Kidney (tissue), 14 donors: ENCODE data around the gene NRXN2. TPM values are rescaled to one million over a fixed set of nuclear protein-coding genes. Genes with fewer than 3 reads are reported as not detected.
A peak's percentile ranks its signal among the peaks of the same experiment; 100 is the strongest.

Experiments used
- DNase-seq, 5 donors: peaks; one replicate each; pipeline ENCODE4 v3.0.0-alpha.2; 2013 to 2020
- FAIRE-seq: peaks from 2 replicates; lab custom pipeline; 2012; peaks lifted over from hg19 to GRCh38; lab: Jason Lieb, UNC
- H3K27ac ChIP-seq, 2 donors: one replicate each; pipeline ENCODE4 v1.7.0; 2013; ENCODE audit warnings: low read depth in 2 of 2, low read length in 2 of 2, inconsistent platforms in 1 of 2
- H3K27me3 ChIP-seq: one replicate; pipeline ENCODE4 v1.7.1; 2013; ENCODE audit warnings: low read length, inconsistent platforms; ENCODE audit not compliant: control insufficient read depth, insufficient read depth
- H3K36me3 ChIP-seq, 3 donors: one replicate each; pipeline versions ENCODE4 v1.7.0 to v1.7.1; 2013; ENCODE audit warnings: low read length in 3 of 3, control low read depth in 1 of 3, inconsistent platforms in 1 of 3; ENCODE audit not compliant: insufficient read depth in 3 of 3, control insufficient read depth in 2 of 3
- H3K4me1 ChIP-seq, 3 donors: one replicate each; pipeline versions ENCODE4 v1.7.0 to v1.7.1; 2013; ENCODE audit warnings: low read length in 3 of 3, inconsistent platforms in 1 of 3, low read depth in 1 of 3; ENCODE audit not compliant: control insufficient read depth in 2 of 3, insufficient read depth in 2 of 3
- H3K4me3 ChIP-seq, 3 donors: one replicate each; pipeline versions ENCODE4 v1.7.0 to v1.8.1; 2013; ENCODE audit warnings: low read length in 3 of 3, control low read depth in 1 of 3, inconsistent platforms in 1 of 3
- H3K9ac ChIP-seq, 3 donors: one replicate each; pipeline versions ENCODE4 v1.7.0 to v1.7.1; 2013; ENCODE audit warnings: low read length in 3 of 3, control low read depth in 1 of 3, inconsistent platforms in 1 of 3
- H3K9me3 ChIP-seq, 3 donors: one replicate each; pipeline versions ENCODE4 v1.7.0 to v1.7.1; 2013; ENCODE audit warnings: low read length in 3 of 3, control low read depth in 1 of 3, inconsistent platforms in 1 of 3; ENCODE audit not compliant: control insufficient read depth in 2 of 3, insufficient read depth in 1 of 3
- CTCF ChIP-seq: IDR thresholded peaks from 3 replicates; pipeline ENCODE4 v1.5.1; 2012; ENCODE audit warnings: mild to moderate bottlenecking, moderate library complexity, borderline replicate concordance; ENCODE audit not compliant: insufficient read depth; ENCODE audit errors: extremely low read depth
- intact Hi-C: fragments of 100-400 bp; cut with DNase I; formaldehyde crosslinking; loops from one replicate; pipeline ENCODE4 v1.11.1; 2022
- polyA plus RNA-seq: library from polyadenylated mRNA; stranded (reverse); fragments of 350-450 nt; fragmentation: Illumina TruSeq; extraction: RNeasy Lipid Tissue Mini Kit (QIAGEN cat#74804); gene quantifications from one replicate; pipeline ENCODE4 v1.2.3, GENCODE V29; 2014; ENCODE audit warnings: low read depth, low replicate concordance; ENCODE audit not compliant: insufficient read depth
- total RNA-seq: library from RNA; stranded (reverse); fragmentation: NEBNext Ultra II Directional; extraction: Animal tissue kit (Norgen Biotek cat#: 25700); gene quantifications from one replicate; pipeline ENCODE4 v1.2.1, GENCODE V29; 2021
- donor health status: control.
- donor health status: control.
- donor health status: control.
- donor health status: control.
- donor health status: control.
- donor health status: DM: yes; HTN: yes; CAD: no.
- donor health status: Normal renal cell carcinoma (clear cell type).

NRXN2 gene
- total and polyA plus RNA-seq, 2 donors from 2014 or later: 13.3 to 22.0 TPM

- H3K9ac ChIP-seq: no peak overlapping the region
- H3K9me3 ChIP-seq: no peaks in the 10 kb centered on the region
- no peak for TF ChIP-seq CTCF
- no peak overlapping the region for H3K4me3 ChIP-seq
- H3K4me1 ChIP-seq: no peaks in the 10 kb centered on the region
- FAIRE-seq: no peak
- peaks cover 3% of the 10 kb centered on the region for H3K27me3 ChIP-seq
- H3K27ac ChIP-seq: no peak overlapping the region
- H3K36me3 ChIP-seq: no peaks in the 10 kb centered on the region
- peak in 1 of 5 donors; percentile 22 for DNase-seq
- intact Hi-C loops: no loop called here
These were observed 4.0 kb upstream of the NRXN2 start for GRCh38 chr11:64726867-64727530.

- H3K36me3 ChIP-seq: no peaks in the 10 kb centered on the region
- no peak overlapping the region for H3K9ac ChIP-seq
- TF ChIP-seq CTCF: no peak
- DNase-seq (peak in 4 of 5 donors; percentile 43 to 73 (median 55)), FAIRE-seq (no peak)
- H3K4me3 ChIP-seq: no peak overlapping the region
- H3K27me3 ChIP-seq: peaks cover 3% of the 10 kb centered on the region
- H3K9me3 ChIP-seq: no peaks in the 10 kb centered on the region
- intact Hi-C loops: no loop called here
- H3K4me1 ChIP-seq: no peaks in the 10 kb centered on the region
- no peak overlapping the region for H3K27ac ChIP-seq
These were observed 3.2 kb upstream of the NRXN2 start for GRCh38 chr11:64726211-64726641.

GRCh38 chr11:64724863-64725532 lies 2.0 kb upstream of the NRXN2 start:
- FAIRE-seq: no peak

More at GRCh38 chr11:64724863-64725532, 2.0 kb upstream of the NRXN2 start:
- intact Hi-C loops: no loop called here
- Histone ChIP-seq H3K4me3 (no peak overlapping the region), H3K36me3 (no peaks in the 10 kb centered on the region), H3K27ac (no peak overlapping the region), H3K27me3 (peaks cover 3% of the 10 kb centered on the region), H3K9ac (no peak overlapping the region), H3K4me1 (no peaks in the 10 kb centered on the region), H3K9me3 (no peaks in the 10 kb centered on the region)
- peak in 2 of 5 donors; percentile 39 to 63 for DNase-seq
- no peak for TF ChIP-seq CTCF
